ENCODE measurements around the gene PPP1R37.

DNA sequence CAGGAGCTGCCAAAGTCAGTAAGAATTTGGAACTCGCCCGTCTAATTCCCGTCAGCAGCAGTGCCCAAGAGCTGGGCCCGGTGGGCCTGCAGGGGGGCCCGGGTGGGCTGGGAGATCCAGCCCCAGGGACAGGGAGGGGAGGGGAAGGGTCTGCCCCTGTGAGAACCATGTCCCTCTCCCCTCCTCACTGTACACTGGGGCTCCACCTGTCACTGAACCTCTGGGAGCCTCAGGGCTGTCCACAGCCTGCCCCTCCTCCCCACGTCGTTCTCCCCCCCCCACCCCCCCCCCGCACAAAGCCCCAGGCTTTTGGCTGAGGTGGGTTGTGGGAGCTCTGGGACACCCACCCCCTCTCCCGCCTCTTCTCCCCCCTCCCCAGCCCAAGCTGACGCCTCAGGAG lies 24.9 kb upstream of the PPP1R37 start:
- TF ChIP-seq, protein P1, sequence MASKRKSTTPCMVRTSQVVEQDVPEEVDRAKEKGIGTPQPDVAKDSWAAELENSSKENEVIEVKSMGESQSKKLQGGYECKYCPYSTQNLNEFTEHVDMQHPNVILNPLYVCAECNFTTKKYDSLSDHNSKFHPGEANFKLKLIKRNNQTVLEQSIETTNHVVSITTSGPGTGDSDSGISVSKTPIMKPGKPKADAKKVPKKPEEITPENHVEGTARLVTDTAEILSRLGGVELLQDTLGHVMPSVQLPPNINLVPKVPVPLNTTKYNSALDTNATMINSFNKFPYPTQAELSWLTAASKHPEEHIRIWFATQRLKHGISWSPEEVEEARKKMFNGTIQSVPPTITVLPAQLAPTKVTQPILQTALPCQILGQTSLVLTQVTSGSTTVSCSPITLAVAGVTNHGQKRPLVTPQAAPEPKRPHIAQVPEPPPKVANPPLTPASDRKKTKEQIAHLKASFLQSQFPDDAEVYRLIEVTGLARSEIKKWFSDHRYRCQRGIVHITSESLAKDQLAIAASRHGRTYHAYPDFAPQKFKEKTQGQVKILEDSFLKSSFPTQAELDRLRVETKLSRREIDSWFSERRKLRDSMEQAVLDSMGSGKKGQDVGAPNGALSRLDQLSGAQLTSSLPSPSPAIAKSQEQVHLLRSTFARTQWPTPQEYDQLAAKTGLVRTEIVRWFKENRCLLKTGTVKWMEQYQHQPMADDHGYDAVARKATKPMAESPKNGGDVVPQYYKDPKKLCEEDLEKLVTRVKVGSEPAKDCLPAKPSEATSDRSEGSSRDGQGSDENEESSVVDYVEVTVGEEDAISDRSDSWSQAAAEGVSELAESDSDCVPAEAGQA (IDR thresholded peaks at IDR 0.05; ENCODE audit: low read depth), result no peak
- TF ChIP-seq, protein P1 (CRISPR knock-in tag; IDR thresholded peaks at IDR 0.05; ENCODE audit: borderline replicate concordance), result no peak
- TF ChIP-seq SIN3A (IDR thresholded peaks at IDR 0.05; ENCODE audit: borderline replicate concordance, low read depth, low read length) (no peak), MTA1 (CRISPR knock-in tag; IDR thresholded peaks at IDR 0.05; ENCODE audit: borderline replicate concordance) (no peak)
- TF ChIP-seq, protein P2, sequence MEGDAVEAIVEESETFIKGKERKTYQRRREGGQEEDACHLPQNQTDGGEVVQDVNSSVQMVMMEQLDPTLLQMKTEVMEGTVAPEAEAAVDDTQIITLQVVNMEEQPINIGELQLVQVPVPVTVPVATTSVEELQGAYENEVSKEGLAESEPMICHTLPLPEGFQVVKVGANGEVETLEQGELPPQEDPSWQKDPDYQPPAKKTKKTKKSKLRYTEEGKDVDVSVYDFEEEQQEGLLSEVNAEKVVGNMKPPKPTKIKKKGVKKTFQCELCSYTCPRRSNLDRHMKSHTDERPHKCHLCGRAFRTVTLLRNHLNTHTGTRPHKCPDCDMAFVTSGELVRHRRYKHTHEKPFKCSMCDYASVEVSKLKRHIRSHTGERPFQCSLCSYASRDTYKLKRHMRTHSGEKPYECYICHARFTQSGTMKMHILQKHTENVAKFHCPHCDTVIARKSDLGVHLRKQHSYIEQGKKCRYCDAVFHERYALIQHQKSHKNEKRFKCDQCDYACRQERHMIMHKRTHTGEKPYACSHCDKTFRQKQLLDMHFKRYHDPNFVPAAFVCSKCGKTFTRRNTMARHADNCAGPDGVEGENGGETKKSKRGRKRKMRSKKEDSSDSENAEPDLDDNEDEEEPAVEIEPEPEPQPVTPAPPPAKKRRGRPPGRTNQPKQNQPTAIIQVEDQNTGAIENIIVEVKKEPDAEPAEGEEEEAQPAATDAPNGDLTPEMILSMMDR (CRISPR knock-in tag; IDR thresholded peaks at IDR 0.05), result no peak
- TF ChIP-seq, protein P3, sequence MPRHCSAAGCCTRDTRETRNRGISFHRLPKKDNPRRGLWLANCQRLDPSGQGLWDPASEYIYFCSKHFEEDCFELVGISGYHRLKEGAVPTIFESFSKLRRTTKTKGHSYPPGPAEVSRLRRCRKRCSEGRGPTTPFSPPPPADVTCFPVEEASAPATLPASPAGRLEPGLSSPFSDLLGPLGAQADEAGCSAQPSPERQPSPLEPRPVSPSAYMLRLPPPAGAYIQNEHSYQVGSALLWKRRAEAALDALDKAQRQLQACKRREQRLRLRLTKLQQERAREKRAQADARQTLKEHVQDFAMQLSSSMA (CRISPR knock-in tag; IDR thresholded peaks at IDR 0.05), result no peak

Data from HepG2 (cell line).